Ovary (tissue), 9 donors: ENCODE measurements around the gene TMEM115. TPM values are rescaled to one million over a fixed set of nuclear protein-coding genes. Genes with fewer than 3 reads are reported as not detected.

Experiments
- DNase-seq, 5 donors: peaks; one replicate each; pipeline ENCODE4 v3.0.0-alpha.2; 2019 to 2020
- H3K27ac ChIP-seq, 2 donors: fragments of 200-600 bp; one replicate each; pipeline versions ENCODE4 v1.5.1 to v1.8.0; 2019 to 2022
- H3K27me3 ChIP-seq: fragments of 200-600 bp; one replicate; pipeline ENCODE4 v1.8.0; 2022
- H3K36me3 ChIP-seq: fragments of 200-600 bp; sonication (generic); one replicate; pipeline ENCODE4 v1.5.1; 2019
- H3K4me1 ChIP-seq: one replicate; pipeline ENCODE4 v1.8.1; 2013; ENCODE audit warnings: mild to moderate bottlenecking, moderate library complexity; ENCODE audit not compliant: insufficient read depth
- H3K4me3 ChIP-seq: fragments of 200-600 bp; sonication (generic); one replicate; pipeline ENCODE4 v1.5.1; 2017
- H3K9me3 ChIP-seq, 2 donors: fragments of 200-600 bp in 1 of 2; sonication (generic) in 1 of 2; one replicate each; pipeline versions ENCODE4 v1.5.1 to v1.8.1; 2013 to 2019; ENCODE audit warnings: mild to moderate bottlenecking in 1 of 2, moderate library complexity in 1 of 2
- CTCF ChIP-seq, 3 donors: fragments of 450-650 bp in 2 of 3; fragments of 200-600 bp in 1 of 3; IDR thresholded peaks; one replicate each; pipeline versions ENCODE4 v1.5.1 to v1.8.0; 2016 to 2022; ENCODE audit warnings: antibody characterized with exemption in 3 of 3, mild to moderate bottlenecking in 1 of 3
- EP300 ChIP-seq: sonication (generic); formaldehyde crosslinking; IDR thresholded peaks from one replicate; pipeline ENCODE4 v1.6.1; 2017; ENCODE audit warnings: antibody characterized with exemption
- POLR2A ChIP-seq: fragments of 450-650 bp; IDR thresholded peaks from one replicate; pipeline ENCODE4 v1.6.1; 2017; ENCODE audit warnings: antibody characterized with exemption, mild to moderate bottlenecking, moderate library complexity
- WGBS, 3 donors: extraction: QIAGEN DNeasy Blood & Tissue Kit in 1 of 3; methylation state at CpG; one replicate each; pipeline versions ENCODE4 v1.1.5 to v1.1.7; 2013 to 2017; 5-methylcytosine and 5-hydroxymethylcytosine counted together
- intact Hi-C, 4 donors: fragments of 100-400 bp; cut with DNase I; formaldehyde crosslinking; loops; one replicate each; pipeline versions ENCODE4 v1.11.0 to v1.15.1; 2022 to 2023
- polyA plus RNA-seq, 2 donors: library from polyadenylated mRNA; stranded (reverse); fragments of 200-250 nt in 1 of 2; fragments of 350-450 nt in 1 of 2; fragmentation: Illumina TruSeq in 1 of 2; extraction: RNeasy Lipid Tissue Mini Kit (QIAGEN cat#74804) in 1 of 2; gene quantifications; one replicate each; pipeline ENCODE4 v1.2.3, GENCODE V29; 2013 to 2014
- total RNA-seq, 7 donors: library from RNA; depleted of rRNA in 2 of 7; stranded (reverse); fragments of >200 nt in 2 of 7; fragmentation: NEBNext Ultra II Directional in 3 of 7; extraction: Animal tissue kit (Norgen Biotek cat#: 25700) in 3 of 7; gene quantifications; one replicate each; pipeline versions ENCODE4 v1.1.0 to v1.2.4, GENCODE V29; 2016 to 2023
- donor health status: DM: no; HTN: no; CAD: no; lungs with moderate emphysema.
- donor health status: DM: no; HTN: no; CAD: no.
- donor health status: Bipolar disorder and iron deficiency.
- donor health status: DM: yes; HTN: yes; CAD: no.
- donor health status: DM: no; HTN: no; CAD: no.
- donor health status: DM: yes; HTN: yes; CAD: no.

TMEM115 gene
- total and polyA plus RNA-seq, 9 donors: 8.5 to 58.4 (median 36.9) TPM

GRCh38 chr3:50350213-50350526 is 9.2 kb downstream of the TMEM115 start:
- 1 to 2% (median 1%) methylated on average over 7 of the region's 7 CpGs for WGBS, 3 donors
- intact Hi-C loops: loop anchor here in 2 of 4 donors (5.0 to 10.0 kb wide), 2 partner anchors 255 to 257 kb away; no protein-coding TSS in a partner anchor
- Histone ChIP-seq H3K27me3 (no peaks in the 10 kb centered on the region), H3K4me3 (peak overlapping the region; percentile 75), H3K27ac (peak overlapping the region; percentile 77 to 87), H3K4me1 (peaks cover 16% of the 10 kb centered on the region), H3K9me3 (no peaks in the 10 kb centered on the region), H3K36me3 (no peaks in the 10 kb centered on the region)
- no peak for DNase-seq
- TF ChIP-seq EP300: no peak

- Histone ChIP-seq H3K4me1 (peaks cover 16% of the 10 kb centered on the region), H3K27me3 (no peaks in the 10 kb centered on the region), H3K9me3 (no peaks in the 10 kb centered on the region), H3K36me3 (no peaks in the 10 kb centered on the region), H3K27ac (no peak overlapping the region), H3K4me3 (no peak overlapping the region)
- peak; percentile 65 to 85 (median 80) for DNase-seq
- no peak for TF ChIP-seq EP300
- TF ChIP-seq CTCF (IDR thresholded peaks at IDR 0.05): peak in 2 of 3 donors; percentile 23
- intact Hi-C loops: loop anchor here in 3 of 4 donors (5.0 kb wide), 1 partner anchor 195 kb away; no protein-coding TSS in a partner anchor
- 21 to 25% (median 23%) methylated on average over 14 of the region's 14 CpGs for WGBS, 3 donors
These were observed 12.0 kb downstream of the TMEM115 start for GRCh38 chr3:50347187-50347813.

- DNase-seq: peak in 4 of 5 donors; percentile 59 to 80 (median 74)
- no peaks in the 10 kb centered on the region for H3K36me3 ChIP-seq
- H3K9me3 ChIP-seq: no peaks in the 10 kb centered on the region
- peak within 1 kb of the TSS; percentile 15 for H3K4me3 ChIP-seq
- 5 to 11% (median 7%) methylated on average over 21 to 45 of the region's 45 CpGs for WGBS, 3 donors
- intact Hi-C loops: loop anchor here in 3 of 4 donors (5.0 kb wide), 1 partner anchor 197 kb away; no protein-coding TSS in a partner anchor
- no peak for TF ChIP-seq CTCF (IDR thresholded peaks at IDR 0.05)
- no peak for TF ChIP-seq POLR2A
- TF ChIP-seq EP300: no peak
- H3K4me1 ChIP-seq: peaks cover 14% of the 10 kb centered on the region
- H3K27me3 ChIP-seq: no peaks in the 10 kb centered on the region
- no peak within 1 kb of the TSS for H3K27ac ChIP-seq
These were observed 13.6 kb downstream of the TMEM115 start, which contains the start of gene ZMYND10 for GRCh38 chr3:50345586-50346234. Gene ZMYND10 (minus strand): TSS chr3:50345732. CDS start chr3:50345579, 153 bp downstream.

DNA sequence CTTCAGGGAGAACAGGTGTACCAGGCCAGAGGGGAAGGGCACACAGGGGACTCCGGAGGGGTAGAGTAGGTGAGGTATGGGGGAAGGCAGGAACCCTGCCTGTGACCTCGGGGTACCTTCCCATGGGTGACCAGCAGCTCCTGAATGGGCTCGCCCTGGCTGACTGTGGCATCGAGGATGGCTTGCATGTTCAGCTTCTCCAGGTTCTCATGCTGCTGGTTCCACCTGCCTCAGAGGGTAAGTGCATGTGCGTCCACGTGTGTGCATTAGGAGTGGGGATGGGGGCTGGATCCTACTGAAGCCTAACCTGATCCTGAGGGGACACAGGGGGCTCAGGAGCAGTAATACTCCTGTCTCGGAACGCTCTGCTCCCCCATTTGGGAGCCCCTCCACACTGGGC is 14.3 kb downstream of the TMEM115 start:
- Histone ChIP-seq H3K9me3 (no peaks in the 10 kb centered on the region), H3K27me3 (no peaks in the 10 kb centered on the region), H3K27ac (no peak overlapping the region), H3K4me3 (peak overlapping the region; percentile 15), H3K36me3 (no peaks in the 10 kb centered on the region), H3K4me1 (peaks cover 17% of the 10 kb centered on the region)
- intact Hi-C loops: loop anchor here in 3 of 4 donors (5.0 kb wide), 1 partner anchor 197 kb away; no protein-coding TSS in a partner anchor
- TF ChIP-seq EP300 (no peak), CTCF (IDR thresholded peaks at IDR 0.05) (no peak), POLR2A (no peak)
- WGBS, 3 donors: 47 to 56% (median 54%) methylated on average over 6 to 8 of the region's 8 CpGs
- DNase-seq: peak in 1 of 5 donors; percentile 31
